Mucosa of rectum (tissue), 2 donors: ENCODE results near the gene MYB.
"Not testable (repeated sequence)": the region's sequence is repeated elsewhere in the genome, so short reads cannot be mapped to it uniquely, and the experiment has no call there.

Experiments used
- H3K27ac ChIP-seq, 2 donors: one replicate each; pipeline ENCODE4 v1.7.0; 2013; ENCODE audit warnings: inconsistent platforms in 2 of 2, low read depth in 2 of 2, low read length in 2 of 2
- H3K27me3 ChIP-seq, 2 donors: one replicate each; pipeline ENCODE4 v1.7.0; 2013; ENCODE audit warnings: low read length in 2 of 2; ENCODE audit not compliant: control insufficient read depth in 2 of 2, insufficient read depth in 2 of 2
- H3K36me3 ChIP-seq, 2 donors: one replicate each; pipeline ENCODE4 v1.7.0; 2013; ENCODE audit warnings: low read length in 2 of 2; ENCODE audit not compliant: control insufficient read depth in 2 of 2, insufficient read depth in 2 of 2
- H3K4me1 ChIP-seq, 2 donors: one replicate each; pipeline ENCODE4 v1.7.0; 2013; ENCODE audit warnings: low read length in 2 of 2, mild to moderate bottlenecking in 1 of 2; ENCODE audit not compliant: control insufficient read depth in 2 of 2, insufficient read depth in 2 of 2
- H3K4me3 ChIP-seq, 2 donors: one replicate each; pipeline ENCODE4 v1.7.0; 2013; ENCODE audit warnings: low read length in 2 of 2
- H3K9ac ChIP-seq, 2 donors: one replicate each; pipeline ENCODE4 v1.7.0; 2013; ENCODE audit warnings: low read length in 2 of 2, low read depth in 1 of 2, mild to moderate bottlenecking in 1 of 2
- H3K9me3 ChIP-seq, 2 donors: one replicate each; pipeline ENCODE4 v1.7.0; 2013; ENCODE audit warnings: low read length in 2 of 2; ENCODE audit not compliant: control insufficient read depth in 2 of 2
- donor health status: healthy.
- donor health status: Normal muscosa, but diverticular disease.

Gene MYB

DNA sequence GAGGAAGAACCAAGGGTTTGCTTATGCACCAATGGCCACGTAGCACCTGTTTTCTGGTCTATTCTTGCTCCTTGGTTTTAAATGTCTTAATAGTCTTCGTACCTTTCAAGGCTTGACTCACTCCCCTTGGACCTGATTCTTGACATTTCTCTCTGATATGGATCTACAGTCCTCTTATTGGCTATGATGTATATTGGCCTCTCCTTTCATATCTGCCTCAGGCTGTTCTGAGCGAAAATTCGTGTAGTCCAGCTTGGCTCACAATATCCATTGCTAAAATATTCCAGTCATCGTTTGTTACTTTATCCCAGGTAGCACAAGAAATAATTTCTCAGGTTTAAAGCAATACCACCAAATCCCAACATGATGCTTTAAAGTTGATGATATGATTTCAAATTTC lies 59.6 kb downstream of the MYB start:
- no peak overlapping the region for H3K9ac ChIP-seq
- no peak overlapping the region for H3K27ac ChIP-seq
- no peaks in the 10 kb centered on the region for H3K9me3 ChIP-seq
- no peaks in the 10 kb centered on the region for H3K36me3 ChIP-seq
- no peaks in the 10 kb centered on the region for H3K27me3 ChIP-seq
- peaks cover 0 to 14% of the 10 kb centered on the region in 2 donors for H3K4me1 ChIP-seq
- no peak overlapping the region for H3K4me3 ChIP-seq

DNA sequence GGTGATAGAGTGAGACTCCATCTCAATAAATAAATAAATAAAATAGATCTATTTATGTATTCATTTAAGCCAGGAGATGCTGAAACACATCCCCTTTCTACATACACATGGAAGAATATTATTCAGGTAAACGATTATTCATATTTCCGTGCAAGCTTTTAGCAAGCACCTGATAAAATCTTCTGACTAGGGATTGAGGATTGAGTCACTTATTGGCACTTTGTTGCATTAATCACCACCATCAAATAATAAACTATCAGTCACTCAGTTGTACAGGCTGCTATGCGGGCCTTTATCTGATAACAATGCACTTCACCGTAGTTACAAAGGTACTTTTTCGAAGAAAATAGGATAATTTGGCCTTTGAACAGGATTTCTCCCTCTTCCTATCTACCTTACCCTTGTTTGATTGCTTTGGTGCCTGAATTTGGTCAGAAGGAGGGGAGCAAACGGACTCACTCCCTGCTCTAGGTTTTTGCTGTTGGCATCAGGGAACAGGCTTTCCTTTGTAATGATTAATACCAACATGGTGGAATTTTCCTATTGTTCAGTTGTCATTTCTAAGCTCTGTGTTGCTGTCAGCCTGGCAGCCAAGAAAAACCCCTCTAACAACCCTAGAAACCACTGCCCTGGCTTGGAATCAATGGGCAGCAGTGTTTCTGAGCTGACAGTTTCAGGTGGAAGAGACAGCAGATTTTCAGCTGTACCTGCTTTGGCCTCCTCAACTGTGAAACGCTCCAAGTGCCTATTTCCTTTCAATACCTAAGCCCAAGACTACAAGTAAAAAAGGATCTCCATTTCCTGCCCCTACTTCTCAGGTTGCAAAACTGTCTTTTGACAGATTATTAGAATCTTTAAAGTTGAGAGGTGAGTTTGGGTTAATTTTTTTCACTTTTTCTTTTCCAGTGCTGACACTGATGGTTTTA lies 63.0 kb downstream of the MYB start:
- H3K9me3 ChIP-seq = no peaks in the 10 kb centered on the region
- H3K4me3 ChIP-seq = no peak overlapping the region
- H3K27me3 ChIP-seq = no peaks in the 10 kb centered on the region
- peaks cover 0 to 16% of the 10 kb centered on the region in 2 donors for H3K4me1 ChIP-seq
- H3K27ac ChIP-seq = peak overlapping the region; percentile 18 to 42
- H3K36me3 ChIP-seq = no peaks in the 10 kb centered on the region
- H3K9ac ChIP-seq = no peak overlapping the region

DNA sequence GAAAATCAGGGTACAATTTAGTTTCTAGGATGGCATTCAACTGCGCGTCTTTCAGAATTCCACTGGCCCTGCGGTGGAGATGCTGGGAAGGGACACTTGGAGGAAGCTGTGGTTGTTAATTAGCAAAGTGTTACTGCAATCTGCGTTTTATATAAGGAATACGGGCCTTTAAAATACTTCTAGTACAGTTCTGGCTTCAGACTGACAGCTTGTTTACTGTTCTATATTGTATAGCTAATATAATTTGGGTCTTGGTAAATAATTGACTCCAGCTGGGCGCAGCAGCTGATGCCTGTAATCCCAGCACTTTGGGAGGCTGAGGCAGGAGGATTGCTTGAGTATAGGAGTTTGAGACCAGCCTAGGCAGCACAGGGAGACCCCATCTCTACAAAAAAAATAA lies 63.7 kb downstream of the MYB start:
- Histone ChIP-seq H3K36me3 (no peaks in the 10 kb centered on the region), H3K4me1 (peaks cover under 1 to 16% of the 10 kb centered on the region in 2 donors), H3K27me3 (no peaks in the 10 kb centered on the region), H3K27ac (peak overlapping the region; percentile 18 to 57), H3K9me3 (no peaks in the 10 kb centered on the region), H3K9ac (no peak overlapping the region), H3K4me3 (no peak overlapping the region)

DNA sequence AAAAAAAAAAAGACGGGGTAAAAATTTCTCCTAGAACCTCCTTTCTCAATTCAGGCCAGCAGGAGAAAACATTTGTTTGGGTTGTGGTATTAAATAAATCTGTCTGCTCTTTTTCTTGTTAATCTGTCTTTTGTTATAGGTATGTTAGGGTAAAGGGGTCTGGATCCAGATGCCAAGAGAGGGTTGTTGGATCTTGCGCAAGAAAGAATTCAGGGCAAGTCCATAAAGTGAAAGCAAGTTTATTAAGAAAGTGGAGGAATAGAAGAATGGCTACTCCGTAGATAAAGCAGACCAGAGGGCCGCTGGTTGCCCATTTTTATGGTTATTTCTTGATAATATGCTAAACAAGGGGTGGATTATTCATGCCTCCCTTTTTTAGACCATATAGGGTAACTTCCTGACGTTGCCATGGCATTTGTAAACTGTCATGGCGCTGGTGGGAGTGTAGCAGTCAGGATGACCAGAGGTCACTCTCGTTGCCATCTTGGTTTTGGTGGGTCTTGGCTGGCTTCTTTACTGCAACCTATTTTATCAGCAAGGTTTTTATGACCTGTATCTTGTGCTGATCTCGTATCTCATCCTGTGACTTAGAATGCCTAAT lies 65.4 kb downstream of the MYB start:
- H3K27ac ChIP-seq, H3K36me3 ChIP-seq, H3K4me3 ChIP-seq, H3K9ac ChIP-seq, H3K9me3 ChIP-seq, H3K27me3 ChIP-seq: not testable (repeated sequence)
- H3K4me1 ChIP-seq = peaks cover 13 to 33% of the 10 kb centered on the region in 2 donors

DNA sequence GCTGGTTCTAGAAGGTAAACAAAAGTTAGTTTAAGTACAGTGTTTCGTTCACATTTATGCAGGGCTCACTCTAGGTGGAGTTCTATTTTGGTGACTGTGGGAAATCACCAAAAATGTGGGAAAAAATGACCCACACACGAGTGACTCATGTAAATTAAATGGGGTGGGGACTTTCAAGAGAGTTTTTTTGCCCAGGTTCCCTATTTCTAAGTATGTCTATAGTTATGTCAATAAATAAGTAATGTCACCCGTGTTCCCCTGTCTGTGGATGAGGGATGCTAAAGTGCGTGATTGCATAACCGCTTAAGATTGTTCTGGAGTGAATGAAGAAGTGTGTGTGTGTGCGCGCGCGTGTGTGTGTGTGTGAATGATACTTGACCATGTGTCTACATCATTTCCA lies 69.1 kb downstream of the MYB start:
- H3K4me1 ChIP-seq = peaks cover 38 to 53% of the 10 kb centered on the region in 2 donors
- peak overlapping the region; percentile 89 to 90 for H3K27ac ChIP-seq
- no peaks in the 10 kb centered on the region for H3K36me3 ChIP-seq
- H3K27me3 ChIP-seq = no peaks in the 10 kb centered on the region
- H3K9me3 ChIP-seq = no peaks in the 10 kb centered on the region
- H3K9ac ChIP-seq = no peak overlapping the region
- H3K4me3 ChIP-seq = no peak overlapping the region

DNA sequence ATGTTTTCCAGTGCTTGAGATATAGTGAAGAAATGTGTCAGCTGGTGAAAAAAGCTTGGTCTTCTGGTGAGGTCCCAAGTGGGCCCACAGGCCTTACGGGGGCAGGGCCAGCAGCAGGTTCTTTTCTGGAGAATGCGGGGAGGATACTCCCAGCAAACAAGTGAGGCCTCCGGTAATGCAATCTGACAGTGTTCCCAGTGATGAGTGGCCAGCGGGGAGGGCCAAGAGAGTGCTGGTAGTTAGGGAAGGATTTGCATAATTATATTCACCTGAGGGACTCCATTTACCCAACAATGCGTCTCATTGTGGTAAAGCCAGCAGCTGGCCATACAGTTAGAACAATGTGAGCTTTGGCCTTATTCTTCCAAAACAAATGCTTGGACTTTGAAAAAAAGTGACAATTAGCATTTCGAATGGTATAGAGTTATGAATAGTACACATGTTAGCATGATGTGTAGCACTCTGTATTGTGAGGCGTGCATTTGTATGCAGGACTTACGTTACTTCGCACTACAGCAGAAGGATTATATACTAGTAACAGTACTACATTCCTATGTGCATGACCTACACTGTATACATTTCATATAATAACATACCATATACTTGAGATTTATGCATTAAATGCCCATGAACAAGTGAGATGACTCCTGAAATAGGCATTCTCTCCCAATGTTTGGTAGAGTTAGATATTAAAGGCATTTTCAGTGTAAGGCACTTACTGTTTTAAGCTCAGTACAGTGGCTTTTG lies 69.8 kb downstream of the MYB start:
- Histone ChIP-seq H3K4me1 (peaks cover 43 to 57% of the 10 kb centered on the region in 2 donors), H3K27ac (peak overlapping the region; percentile 89 to 90), H3K9ac (peak overlapping the region in 1 of 2 donors; percentile 1), H3K9me3 (no peaks in the 10 kb centered on the region), H3K36me3 (no peaks in the 10 kb centered on the region), H3K27me3 (no peaks in the 10 kb centered on the region), H3K4me3 (peak overlapping the region in 1 of 2 donors; percentile 32)

DNA sequence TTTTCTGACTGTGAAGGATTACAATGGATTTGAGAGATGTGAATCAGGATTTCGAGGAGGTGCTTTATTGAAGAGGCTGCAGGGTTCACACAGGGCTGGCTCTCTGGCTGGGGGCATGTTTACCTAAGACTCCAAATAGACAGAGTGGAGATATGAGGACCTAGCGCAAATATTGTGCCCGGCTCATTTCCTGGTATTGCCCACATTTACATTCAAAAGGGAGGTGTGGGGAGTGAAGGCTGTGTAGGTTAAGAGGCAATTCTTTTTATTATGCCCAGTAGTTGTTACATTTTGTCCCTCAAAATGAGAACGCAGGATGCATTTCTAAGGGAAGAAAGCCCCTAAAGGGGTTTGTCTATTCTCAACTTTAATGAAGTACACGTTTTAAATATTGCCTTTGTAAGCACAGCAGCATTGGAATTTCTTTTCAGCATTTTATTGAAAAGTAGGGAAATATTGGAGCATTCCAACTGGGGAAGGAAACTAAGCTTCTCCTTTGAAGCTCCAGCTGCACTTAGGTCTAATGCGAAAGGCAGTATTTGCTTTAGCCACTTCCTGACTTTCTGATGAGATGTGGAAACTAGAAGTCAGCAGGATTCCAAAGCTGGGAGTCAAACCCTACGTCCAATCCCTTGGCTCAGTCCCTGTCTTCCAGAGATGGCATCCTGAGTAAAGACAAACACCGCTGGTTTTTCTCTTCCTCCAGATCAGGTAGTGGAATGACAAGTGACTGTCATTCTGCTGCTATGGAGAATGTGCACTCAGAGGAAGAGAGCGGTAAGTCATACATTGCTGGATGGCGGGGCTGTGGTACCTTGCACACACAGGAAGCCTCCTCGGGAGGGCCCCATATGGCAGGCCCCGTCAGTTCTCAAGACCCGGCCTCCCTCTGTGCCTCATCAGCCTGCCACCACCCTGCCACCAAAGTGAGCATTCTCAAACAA lies 70.7 kb downstream of the MYB start:
- H3K36me3 ChIP-seq = no peaks in the 10 kb centered on the region
- H3K4me1 ChIP-seq = peaks cover 44 to 64% of the 10 kb centered on the region in 2 donors
- peak overlapping the region in 1 of 2 donors; percentile 60 for H3K9ac ChIP-seq
- H3K27me3 ChIP-seq = no peaks in the 10 kb centered on the region
- no peaks in the 10 kb centered on the region for H3K9me3 ChIP-seq
- peak overlapping the region; percentile 32 to 53 for H3K4me3 ChIP-seq
- peak overlapping the region; percentile 89 to 90 for H3K27ac ChIP-seq

DNA sequence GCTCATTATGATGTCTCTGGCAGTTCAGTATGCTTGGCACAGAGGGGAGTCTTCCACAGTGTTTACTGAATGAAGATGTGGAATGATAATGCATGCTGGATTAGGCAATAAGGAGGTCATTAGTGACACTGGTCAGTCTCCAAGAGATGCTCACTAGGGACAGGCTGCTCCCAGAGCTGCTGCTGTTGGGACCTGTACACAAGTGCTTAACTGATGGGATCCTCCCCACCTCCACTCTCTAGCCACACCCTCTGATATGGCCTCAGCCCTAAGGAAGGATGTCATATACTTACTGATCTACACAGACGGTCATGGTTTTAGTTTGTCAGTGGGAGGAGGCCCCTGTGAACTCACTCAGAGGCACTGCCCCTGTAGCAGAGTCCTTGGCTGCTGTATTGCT lies 73.4 kb downstream of the MYB start:
- H3K36me3 ChIP-seq = no peaks in the 10 kb centered on the region
- H3K4me3 ChIP-seq = no peak overlapping the region
- H3K27ac ChIP-seq = peak overlapping the region; percentile 89 to 90
- H3K9me3 ChIP-seq = no peaks in the 10 kb centered on the region
- no peak overlapping the region for H3K9ac ChIP-seq
- peaks cover 50 to 74% of the 10 kb centered on the region in 2 donors for H3K4me1 ChIP-seq
- no peaks in the 10 kb centered on the region for H3K27me3 ChIP-seq

DNA sequence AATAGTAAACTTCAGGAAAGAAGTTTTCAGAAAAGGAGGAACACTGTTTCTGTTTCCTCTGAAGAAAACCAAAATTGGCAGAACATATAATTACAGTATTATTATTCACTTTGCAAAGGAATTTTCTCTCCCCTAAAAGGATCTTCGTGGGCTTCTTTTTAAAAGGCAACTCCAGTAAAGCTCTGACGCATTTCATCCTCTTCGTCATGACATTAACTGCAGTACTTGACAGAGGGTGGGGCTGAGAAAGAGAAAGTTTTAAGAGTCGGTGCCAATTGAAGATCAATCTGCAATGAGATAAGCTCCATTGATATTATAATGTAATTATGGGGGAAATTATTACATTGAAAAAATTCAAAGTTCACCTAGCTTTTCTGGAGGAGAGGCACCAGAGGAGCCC lies 75.8 kb downstream of the MYB start:
- Histone ChIP-seq H3K27me3 (no peaks in the 10 kb centered on the region), H3K9me3 (no peaks in the 10 kb centered on the region), H3K4me1 (peaks cover 36 to 55% of the 10 kb centered on the region in 2 donors), H3K36me3 (no peaks in the 10 kb centered on the region), H3K4me3 (peak overlapping the region in 1 of 2 donors; percentile 5), H3K9ac (no peak overlapping the region), H3K27ac (peak overlapping the region; percentile 75 to 79)
